ENCODE data around the gene SCP2.

- no peak for TF ChIP-seq CTCF (conservative IDR thresholded peaks at IDR 0.05; ENCODE audit: low read depth, low read length)
- no peak for TF ChIP-seq POLR2A (IDR thresholded peaks at IDR 0.05; ENCODE audit: low read depth, low read length)
- no peak for TF ChIP-seq RFX5 (IDR thresholded peaks at IDR 0.05; ENCODE audit: low read depth, low read length)
- TF ChIP-seq USF2 (IDR thresholded peaks at IDR 0.05; ENCODE audit: low read depth, low read length) = no peak
- TF ChIP-seq RAD21 (IDR thresholded peaks at IDR 0.05; ENCODE audit: low read length) = no peak
These were observed 136.9 kb downstream of the SCP2 start for GRCh38 chr1:53063744-53064515.
